Stimulated activated CD4-positive, alpha-beta T cell treated with anti-CD3 and anti-CD28 coated beads, TNF-alpha, amount 100 ng/mL, for 24 hours (primary cell): ENCODE data around the gene GPR157.
"Not testable (repeated sequence)": the region's sequence is repeated elsewhere in the genome, so short reads cannot be mapped to it uniquely, and the experiment has no call there.

Experiments
- DNase-seq, 3 experiments: peaks; one replicate each; pipeline ENCODE4 v3.0.0-alpha.2; 2020; ENCODE audit warnings: low read depth in 3 of 3

Gene GPR157

GRCh38 chr1:9118186-9118585 lies 10.7 kb downstream of the GPR157 start:
- DNase-seq: no peak

GRCh38 chr1:9115351-9116205 lies 13.3 kb downstream of the GPR157 start:
- no peak for DNase-seq

- DNase-seq: no peak
These were observed 15.7 kb downstream of the GPR157 start for GRCh38 chr1:9112961-9113880.

GRCh38 chr1:9111957-9112356 lies 16.9 kb downstream of the GPR157 start:
- DNase-seq: no peak

GRCh38 chr1:9111357-9111691 lies 17.6 kb downstream of the GPR157 start:
- no peak for DNase-seq

- peak; percentile 72 to 86 (median 79) for DNase-seq
These were observed 18.1 kb downstream of the GPR157 start for GRCh38 chr1:9110669-9111356.

- no peak for DNase-seq
These were observed 20.7 kb downstream of the GPR157 start for GRCh38 chr1:9108056-9108665.

- DNase-seq: no peak
These were observed 21.8 kb downstream of the GPR157 start for GRCh38 chr1:9107136-9107535.

- DNase-seq: no peak
These were observed 22.6 kb downstream of the GPR157 start for GRCh38 chr1:9106286-9106685.

- DNase-seq: no peak
These were observed 23.5 kb downstream of the GPR157 start for GRCh38 chr1:9105336-9105867.

- no peak for DNase-seq
These were observed 27.3 kb downstream of the GPR157 start for GRCh38 chr1:9101510-9102146.

- DNase-seq: no peak
These were observed 28.3 kb downstream of the GPR157 start for GRCh38 chr1:9100471-9101043.

- no peak for DNase-seq
These were observed 29.3 kb downstream of the GPR157 start for GRCh38 chr1:9099555-9099954.

GRCh38 chr1:9097947-9098705 lies 30.8 kb downstream of the GPR157 start:
- DNase-seq: no peak

- DNase-seq: no peak
These were observed 33.1 kb downstream of the GPR157 start for GRCh38 chr1:9095818-9096217.

- DNase-seq: not testable (repeated sequence)
These were observed 34.8 kb downstream of the GPR157 start for GRCh38 chr1:9093996-9094595.

- no peak for DNase-seq
These were observed 35.3 kb downstream of the GPR157 start for GRCh38 chr1:9093581-9093980.

GRCh38 chr1:9093091-9093490 lies 35.8 kb downstream of the GPR157 start:
- no peak for DNase-seq

GRCh38 chr1:9088807-9089206 lies 40.1 kb downstream of the GPR157 start:
- no peak for DNase-seq
